ENCODE data around the gene KCNMB2. TPM values are rescaled to one million over a fixed set of nuclear protein-coding genes. Genes with fewer than 3 reads are reported as not detected.

The KCNMB2 gene
- total RNA-seq, 2 donors from 2014 or later = not detected

- Histone ChIP-seq H3K27ac (ENCODE audit: low read depth, low read length) (no peak overlapping the region), H3K27me3 (ENCODE audit: control insufficient read depth, insufficient read depth, low read length, poor library complexity, severe bottlenecking) (no peaks in the 10 kb centered on the region), H3K4me1 (ENCODE audit: control insufficient read depth, insufficient read depth, low read length) (no peaks in the 10 kb centered on the region), H3K9me3 (ENCODE audit: control insufficient read depth, low read length) (peaks cover 5% of the 10 kb centered on the region), H3K36me3 (ENCODE audit: control insufficient read depth, insufficient read depth, low read length) (no peaks in the 10 kb centered on the region), H3K4me3 (ENCODE audit: low read length) (no peak overlapping the region), H3K9ac (ENCODE audit: extremely low read depth, low read length, poor library complexity, severe bottlenecking) (no peak overlapping the region)
- no peaks in the 10 kb centered on the region for H3K27me3 Mint-ChIP-seq (ENCODE audit: insufficient read depth)
- no peak for TF ChIP-seq CTCF (conservative IDR thresholded peaks at IDR 0.05)
- H3K9me3 Mint-ChIP-seq = peaks cover 3% of the 10 kb centered on the region
- no peak overlapping the region for H3K4me3 Mint-ChIP-seq
- H3K4me1 Mint-ChIP-seq = peaks cover 13% of the 10 kb centered on the region
- DNase-seq = no peak
- no peaks in the 10 kb centered on the region for H3K36me3 Mint-ChIP-seq (ENCODE audit: low read depth)
- 93 to 97% methylated on average over 3 of the region's 3 CpGs for WGBS, 2 experiments (ENCODE audit: insufficient coverage in 1 of 2, insufficient read length in 1 of 2)
- no peak overlapping the region for H3K27ac Mint-ChIP-seq
Measured at GRCh38 chr3:178672275-178672674, 136.0 kb downstream of the KCNMB2 start.

- 90% methylated on average over 1 of the region's 1 CpG; no CpG with 5 or more reads in 1 of the 2 experiments for WGBS, 2 experiments (ENCODE audit: insufficient coverage in 1 of 2, insufficient read length in 1 of 2)
- Mint-ChIP-seq H3K4me3 (no peak overlapping the region), H3K27me3 (ENCODE audit: insufficient read depth) (no peaks in the 10 kb centered on the region), H3K36me3 (ENCODE audit: low read depth) (no peaks in the 10 kb centered on the region), H3K27ac (no peak overlapping the region), H3K9me3 (no peaks in the 10 kb centered on the region), H3K4me1 (peaks cover 13% of the 10 kb centered on the region)
- H3K27ac ChIP-seq (ENCODE audit: low read depth, low read length) = no peak overlapping the region
- no peaks in the 10 kb centered on the region for H3K9me3 ChIP-seq (ENCODE audit: control insufficient read depth, low read length)
- DNase-seq = no peak
- H3K27me3 ChIP-seq (ENCODE audit: control insufficient read depth, insufficient read depth, low read length, poor library complexity, severe bottlenecking) = no peaks in the 10 kb centered on the region
- H3K4me3 ChIP-seq (ENCODE audit: low read length) = no peak overlapping the region
- H3K9ac ChIP-seq (ENCODE audit: extremely low read depth, low read length, poor library complexity, severe bottlenecking) = no peak overlapping the region
- H3K36me3 ChIP-seq (ENCODE audit: control insufficient read depth, insufficient read depth, low read length) = no peaks in the 10 kb centered on the region
- no peak for TF ChIP-seq CTCF (conservative IDR thresholded peaks at IDR 0.05)
- H3K4me1 ChIP-seq (ENCODE audit: control insufficient read depth, insufficient read depth, low read length) = no peaks in the 10 kb centered on the region
Measured at GRCh38 chr3:178673529-178673928, 137.3 kb downstream of the KCNMB2 start.

GRCh38 chr3:178676077-178676476 lies 139.8 kb downstream of the KCNMB2 start:
- Histone ChIP-seq H3K27ac (ENCODE audit: low read depth, low read length) (no peak overlapping the region), H3K27me3 (ENCODE audit: control insufficient read depth, insufficient read depth, low read length, poor library complexity, severe bottlenecking) (no peaks in the 10 kb centered on the region), H3K9me3 (ENCODE audit: control insufficient read depth, low read length) (no peaks in the 10 kb centered on the region), H3K4me3 (ENCODE audit: low read length) (no peak overlapping the region), H3K9ac (ENCODE audit: extremely low read depth, low read length, poor library complexity, severe bottlenecking) (no peak overlapping the region), H3K4me1 (ENCODE audit: control insufficient read depth, insufficient read depth, low read length) (peaks cover 4% of the 10 kb centered on the region), H3K36me3 (ENCODE audit: control insufficient read depth, insufficient read depth, low read length) (no peaks in the 10 kb centered on the region)
- 91 to 93% methylated on average over 3 to 4 of the region's 4 CpGs for WGBS, 2 experiments (ENCODE audit: insufficient coverage in 1 of 2, insufficient read length in 1 of 2)
- DNase-seq = no peak
- H3K36me3 Mint-ChIP-seq (ENCODE audit: low read depth) = no peaks in the 10 kb centered on the region
- H3K4me1 Mint-ChIP-seq = peaks cover 12% of the 10 kb centered on the region
- H3K9me3 Mint-ChIP-seq = no peaks in the 10 kb centered on the region
- no peak overlapping the region for H3K27ac Mint-ChIP-seq
- no peak for TF ChIP-seq CTCF (conservative IDR thresholded peaks at IDR 0.05)
- no peaks in the 10 kb centered on the region for H3K27me3 Mint-ChIP-seq (ENCODE audit: insufficient read depth)
- H3K4me3 Mint-ChIP-seq = no peak overlapping the region
